Stimulated activated naive CD4-positive, alpha-beta T cell treated with Interleukin-2 at 50 U/mL for 16 hours (primary cell): ENCODE results near the gene PACS1.
"Not testable (repeated sequence)": the region's sequence is repeated elsewhere in the genome, so short reads cannot be mapped to it uniquely, and the experiment has no call there.

Experiments used
- DNase-seq: peaks from one replicate; lab custom pipeline; 2025; lab: John Stamatoyannopoulos, UW

PACS1 gene

DNA sequence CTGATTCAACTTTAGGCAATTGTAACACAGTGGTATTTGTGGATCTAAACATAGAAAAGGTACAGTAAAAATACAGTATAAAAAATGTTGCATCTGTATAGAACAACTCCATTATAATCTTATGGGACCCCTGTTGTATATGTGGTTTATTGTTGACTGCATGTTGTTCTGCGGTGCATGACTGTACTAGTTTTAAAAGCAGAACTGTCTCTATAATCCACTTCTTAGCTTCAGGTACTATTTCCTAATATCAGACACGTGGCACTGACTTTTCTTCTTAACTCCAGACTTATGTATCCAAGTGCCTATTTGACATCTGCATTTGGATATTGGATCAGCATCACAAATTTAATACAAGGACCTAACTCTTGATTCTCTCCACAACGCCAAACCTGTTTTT, 41.1 kb downstream of the PACS1 start:
- no peak for DNase-seq

DNA sequence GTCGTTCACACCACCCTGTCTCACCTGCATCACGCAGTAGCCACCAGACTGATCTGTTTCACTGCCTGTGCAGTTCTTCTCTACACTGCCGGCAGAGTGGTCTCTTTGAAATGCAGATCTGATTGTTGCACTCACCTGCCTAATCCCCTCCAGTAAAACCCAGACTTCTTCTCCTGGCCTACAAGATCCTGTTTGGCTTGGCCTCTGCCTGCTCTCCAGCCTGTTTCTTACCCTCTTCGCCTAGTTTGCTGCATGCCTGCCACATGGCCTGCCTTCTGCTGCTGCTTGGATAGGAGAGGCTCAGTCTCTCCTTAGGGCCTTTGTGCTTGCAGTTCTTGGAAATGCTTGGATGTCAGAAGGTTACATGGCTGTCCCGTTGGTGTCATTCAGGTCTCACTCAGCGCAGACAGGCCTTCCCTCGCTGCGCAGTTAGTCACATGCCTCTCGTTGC, 42.0 kb downstream of the PACS1 start:
- DNase-seq: no peak

DNA sequence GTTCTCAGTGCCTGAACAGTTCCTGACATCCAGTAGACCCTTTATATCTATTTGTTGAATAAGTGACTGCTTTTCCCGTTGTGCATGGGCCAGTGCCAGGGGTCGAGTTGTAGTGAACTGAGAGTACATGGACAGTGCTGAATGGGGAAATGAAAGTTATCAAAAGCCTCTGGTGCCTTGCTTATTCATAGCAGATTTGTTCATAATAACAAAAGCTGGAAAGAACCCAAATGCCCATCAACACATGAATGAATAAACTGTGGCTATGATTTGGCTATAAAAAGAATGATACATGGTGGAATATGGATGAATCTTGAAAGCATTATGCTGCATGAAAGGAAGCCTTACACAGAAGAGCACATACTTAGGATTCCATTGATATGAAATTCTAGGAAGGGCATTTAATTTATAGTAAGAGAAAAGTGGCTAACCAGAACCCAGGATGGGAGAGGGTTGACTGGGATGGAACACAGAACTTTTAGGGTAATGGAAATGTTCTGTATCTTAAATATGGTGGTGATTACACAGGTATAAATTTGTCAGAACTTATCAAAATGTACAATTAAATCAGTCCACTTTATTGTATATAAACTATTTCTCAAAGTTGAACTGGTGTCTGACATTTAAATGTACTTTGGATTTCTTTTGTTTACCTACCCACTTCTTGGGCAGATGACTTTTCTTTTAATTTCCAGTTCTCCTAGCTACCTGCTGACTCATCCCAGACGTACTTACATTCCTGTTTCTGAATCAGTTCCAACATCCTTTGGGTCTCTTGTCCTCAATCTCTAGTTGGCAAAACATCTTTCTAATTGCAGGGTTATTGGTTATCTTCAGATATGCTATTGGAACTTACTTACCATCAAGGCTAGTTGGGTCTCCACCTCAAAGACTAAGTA, 42.8 kb downstream of the PACS1 start:
- no peak for DNase-seq

DNA sequence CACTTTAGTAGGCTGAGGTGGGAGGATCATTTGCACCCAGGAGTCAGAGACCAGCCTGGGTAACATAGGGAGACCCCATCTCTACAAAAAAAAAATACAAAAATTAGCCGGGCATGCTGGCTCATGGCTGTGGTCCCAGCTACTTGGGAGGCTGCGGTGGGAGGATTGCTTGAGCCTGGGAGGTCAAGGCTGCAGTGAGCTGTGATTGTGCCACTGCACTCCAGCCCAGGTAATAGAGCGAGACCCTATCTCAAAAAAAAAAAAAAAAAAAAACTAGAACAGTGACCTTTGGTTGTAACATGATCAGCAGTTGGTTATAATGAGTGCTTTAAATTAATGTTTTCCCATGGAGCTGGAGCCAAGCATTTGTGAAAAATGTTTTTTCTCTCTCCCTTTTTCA, 44.9 kb downstream of the PACS1 start:
- DNase-seq: not testable (repeated sequence)

DNA sequence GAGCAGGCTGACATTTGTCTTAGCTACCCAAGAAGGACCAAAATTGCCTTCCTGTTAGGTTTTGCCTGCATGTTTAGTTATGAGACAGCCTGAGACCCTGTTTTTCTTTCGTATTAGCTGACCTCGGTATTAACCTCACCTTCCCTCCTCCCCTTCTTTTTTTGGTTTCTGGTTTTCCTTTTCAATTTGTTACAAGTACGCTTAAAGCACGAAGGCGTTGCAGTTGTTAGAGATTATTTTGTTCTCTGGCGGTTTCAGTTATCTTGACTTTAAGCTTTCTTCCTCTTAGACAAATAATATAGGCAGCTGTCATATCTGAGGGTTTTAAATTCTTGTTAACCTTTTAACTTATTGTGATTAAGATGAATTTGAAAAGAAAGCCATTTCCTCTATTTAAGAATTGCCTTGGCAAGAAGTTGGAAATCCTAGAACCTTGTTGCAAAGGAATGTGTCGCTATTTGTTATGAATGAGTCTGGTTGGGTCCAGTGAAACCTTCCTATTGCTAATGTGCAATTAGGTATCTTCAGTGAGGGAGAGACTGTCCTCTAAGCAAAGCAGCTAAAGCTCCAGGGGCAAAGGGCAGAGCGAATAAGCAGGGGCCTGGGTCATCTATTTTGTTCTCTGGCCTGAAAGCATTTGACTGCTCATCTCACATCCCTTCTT, 45.7 kb downstream of the PACS1 start:
- no peak for DNase-seq

DNA sequence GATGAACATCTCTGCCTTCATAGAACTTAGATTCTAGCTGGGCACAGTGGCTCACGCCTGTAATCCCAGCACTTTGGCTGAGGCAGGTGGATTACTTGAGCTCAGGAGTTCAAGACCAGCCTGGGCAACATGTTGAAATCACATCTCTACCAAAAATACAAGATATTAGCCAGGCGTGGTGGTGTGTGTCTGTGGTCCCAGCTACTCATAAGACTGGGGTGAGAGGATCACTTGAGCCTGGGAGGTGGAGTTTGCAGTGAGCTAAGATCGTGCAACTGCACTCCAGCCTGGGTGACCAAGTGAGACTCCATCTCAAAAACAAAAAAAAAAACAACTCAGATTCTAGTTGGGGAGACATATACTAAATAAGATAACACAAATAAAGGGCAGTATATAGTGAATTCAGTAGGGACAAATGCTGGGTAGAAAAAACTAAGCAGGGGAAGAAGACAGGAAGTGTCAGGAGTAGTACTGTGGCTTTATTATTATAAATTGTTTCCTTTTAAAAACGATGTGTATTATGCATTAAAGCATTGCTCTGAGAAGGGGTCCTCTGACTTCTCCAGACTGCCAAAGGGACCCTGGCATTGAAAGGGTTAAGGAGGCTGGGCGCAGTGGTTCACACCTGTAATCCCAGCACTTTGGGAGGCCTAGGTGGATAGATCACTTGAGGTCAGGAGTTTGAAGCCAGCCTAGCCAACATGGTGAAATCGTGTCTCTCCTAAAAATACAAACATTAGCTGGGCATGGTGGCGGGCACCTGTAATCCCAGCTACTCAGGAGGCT, 46.7 kb downstream of the PACS1 start:
- DNase-seq: no peak

DNA sequence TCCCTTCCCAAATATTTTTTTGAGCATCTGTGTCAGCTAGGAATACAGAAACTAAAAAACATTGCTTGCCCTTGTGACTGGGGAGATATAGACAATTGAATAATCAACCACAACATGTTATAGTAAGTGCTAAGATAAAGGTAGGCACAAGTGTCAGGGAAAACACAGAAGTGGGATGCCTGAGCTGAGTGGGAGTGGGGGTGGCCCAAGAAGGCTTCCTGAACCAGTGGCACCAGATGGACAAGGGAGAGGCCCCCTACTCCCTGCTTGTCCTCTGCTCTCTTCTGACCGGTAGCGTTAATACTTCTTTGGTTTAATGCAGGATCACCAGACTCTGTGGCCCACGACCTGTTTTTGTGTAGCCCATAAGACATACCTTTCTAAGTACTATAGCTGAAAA, 48.8 kb downstream of the PACS1 start:
- DNase-seq: no peak

DNA sequence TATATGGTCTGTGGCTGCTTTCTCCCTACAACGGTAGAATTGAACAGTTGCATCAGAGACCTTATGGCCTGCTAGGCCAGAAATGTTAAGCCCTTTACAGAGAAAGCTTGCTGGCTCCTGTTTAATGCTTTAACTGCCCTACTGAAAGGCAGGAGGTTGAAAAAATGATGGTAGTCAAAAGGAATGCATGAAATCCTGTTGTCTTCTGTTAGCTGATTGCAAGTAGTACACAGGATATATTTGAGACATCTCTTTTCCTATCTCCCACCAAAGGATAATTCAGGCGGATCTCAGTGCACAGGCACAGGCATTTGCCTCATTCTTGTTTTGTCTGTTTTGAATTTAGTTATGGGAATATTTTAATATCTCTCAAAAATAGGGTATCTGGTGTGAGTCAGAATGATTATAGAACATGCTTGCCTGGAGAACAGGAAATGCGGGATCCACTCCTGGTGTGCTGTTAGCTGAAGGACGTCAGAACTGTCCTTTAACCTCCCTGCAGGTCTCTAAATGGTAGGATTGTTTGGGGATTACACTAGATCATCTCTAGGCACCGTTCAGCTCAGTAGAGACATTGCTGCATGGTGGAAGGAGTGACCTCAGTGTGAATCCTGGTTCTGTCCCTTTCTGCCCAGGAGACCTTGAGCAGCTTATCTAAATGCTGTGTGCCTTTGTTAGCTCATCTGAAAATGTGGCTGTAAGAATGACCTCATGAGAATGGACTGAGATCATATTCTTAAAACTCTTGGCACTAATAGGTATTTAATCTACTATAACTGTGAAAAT, 49.5 kb downstream of the PACS1 start:
- no peak for DNase-seq

DNA sequence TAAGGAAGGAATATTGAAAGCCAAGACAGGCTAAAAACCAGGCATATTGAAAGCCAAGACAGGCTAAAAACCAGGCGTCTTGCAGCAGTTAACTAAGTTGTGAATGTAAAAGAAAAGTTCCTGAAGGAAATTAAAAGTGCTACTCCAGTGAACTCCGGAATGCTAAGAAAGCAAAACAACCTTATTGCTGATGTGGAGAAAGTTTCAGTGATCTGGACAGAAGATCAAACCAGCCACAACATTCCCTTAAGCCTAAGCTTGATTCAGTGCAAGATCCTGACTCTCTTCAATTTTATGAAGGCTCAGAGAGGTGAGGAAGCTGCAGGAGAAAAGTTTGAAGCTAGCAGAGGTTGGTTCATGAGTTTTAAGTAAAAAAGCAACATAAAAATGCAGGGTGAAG, 51.4 kb downstream of the PACS1 start:
- DNase-seq: no peak

DNA sequence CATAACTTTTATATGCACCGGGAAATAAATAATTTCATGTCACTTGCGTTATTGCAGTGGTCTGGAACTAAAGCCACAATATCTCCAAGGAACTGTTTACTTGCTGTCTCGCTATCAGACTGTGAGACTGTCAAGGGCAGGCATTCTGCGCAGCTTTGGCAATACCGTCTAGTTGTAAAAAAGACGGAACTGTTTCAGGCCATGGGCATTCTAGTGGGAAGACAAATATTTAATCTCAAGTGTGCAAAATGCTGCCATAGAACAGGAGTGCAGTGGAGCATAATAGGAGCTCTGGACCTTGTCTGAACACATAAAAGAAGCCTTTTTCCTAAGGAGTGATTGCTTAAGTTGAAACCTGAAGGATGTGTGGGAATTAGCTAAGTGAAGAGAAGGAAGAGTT, 53.8 kb downstream of the PACS1 start:
- DNase-seq: no peak

DNA sequence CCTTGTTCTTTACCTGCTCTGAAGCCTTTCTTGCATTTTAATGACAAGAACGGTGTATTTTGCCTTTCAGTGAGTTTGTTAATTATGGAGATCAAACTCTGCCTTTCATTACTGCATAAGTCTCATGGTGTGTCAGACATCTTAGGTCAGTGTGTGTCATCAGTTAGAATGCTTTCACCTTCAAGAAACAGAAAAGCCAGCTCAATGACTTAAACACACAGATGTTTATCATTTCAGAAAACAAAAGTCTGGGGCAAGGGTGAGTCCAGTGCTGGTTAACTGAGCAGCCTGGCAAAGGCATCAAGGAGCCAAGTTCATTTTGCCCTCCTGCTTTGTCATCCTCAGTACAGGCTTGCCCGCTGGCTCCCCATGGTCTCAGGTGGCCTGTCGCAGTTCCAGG, 54.5 kb downstream of the PACS1 start:
- DNase-seq: no peak

DNA sequence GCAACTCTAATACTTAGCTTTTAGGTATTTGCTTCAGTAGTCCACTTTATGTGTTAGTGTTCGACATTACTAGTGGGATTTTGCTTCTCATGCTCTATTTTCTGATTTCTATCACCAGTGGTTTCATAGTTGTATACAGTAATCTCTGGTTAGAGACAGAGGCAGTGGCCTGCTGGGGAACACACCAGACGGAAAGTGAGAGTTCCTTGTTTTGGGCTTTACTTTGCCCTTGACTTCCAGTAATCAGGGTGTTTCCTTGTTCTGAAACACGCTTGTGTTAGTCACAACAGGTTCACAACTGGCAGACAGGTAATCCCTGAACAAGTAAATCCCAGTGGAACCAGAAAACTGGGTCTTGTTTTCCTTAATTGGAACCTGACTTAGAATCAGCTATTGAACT, 56.0 kb downstream of the PACS1 start:
- no peak for DNase-seq

DNA sequence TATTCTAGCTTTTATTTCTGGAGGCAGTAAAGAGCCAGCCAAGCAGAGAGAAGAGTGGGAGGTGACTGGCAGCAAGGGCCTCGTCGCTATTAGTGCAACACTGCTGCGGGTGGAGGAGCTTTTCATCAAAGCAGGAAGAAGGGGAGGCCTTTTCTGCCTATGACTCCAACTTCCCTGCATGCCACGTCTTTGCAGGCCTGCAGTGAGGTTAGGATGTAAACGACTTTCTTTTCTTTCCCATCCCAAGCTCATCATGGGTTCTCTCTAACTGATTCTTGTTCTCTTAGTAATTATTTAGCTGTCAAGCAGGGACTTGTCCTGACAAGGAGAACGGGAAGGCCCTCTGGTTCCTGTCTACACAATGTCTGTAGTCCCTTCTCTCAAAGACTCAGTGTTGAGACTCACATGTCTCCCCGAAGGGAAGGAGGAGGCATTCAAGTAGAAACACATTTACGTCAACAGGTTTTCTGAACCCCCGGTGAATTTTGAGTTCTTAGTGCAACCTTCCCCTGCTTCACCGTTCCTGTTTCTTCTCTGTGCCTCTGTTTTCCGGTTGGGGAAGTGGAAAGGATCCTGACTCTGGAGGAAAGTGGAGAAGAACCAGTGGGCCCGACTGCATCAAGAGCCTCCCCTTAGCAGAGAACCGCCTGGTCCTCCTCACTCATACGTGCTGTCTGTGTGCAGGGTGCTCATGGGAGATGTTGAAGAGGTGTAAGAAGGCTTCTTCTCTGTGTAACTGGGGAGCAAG, 56.9 kb downstream of the PACS1 start:
- DNase-seq: peak; percentile 55

DNA sequence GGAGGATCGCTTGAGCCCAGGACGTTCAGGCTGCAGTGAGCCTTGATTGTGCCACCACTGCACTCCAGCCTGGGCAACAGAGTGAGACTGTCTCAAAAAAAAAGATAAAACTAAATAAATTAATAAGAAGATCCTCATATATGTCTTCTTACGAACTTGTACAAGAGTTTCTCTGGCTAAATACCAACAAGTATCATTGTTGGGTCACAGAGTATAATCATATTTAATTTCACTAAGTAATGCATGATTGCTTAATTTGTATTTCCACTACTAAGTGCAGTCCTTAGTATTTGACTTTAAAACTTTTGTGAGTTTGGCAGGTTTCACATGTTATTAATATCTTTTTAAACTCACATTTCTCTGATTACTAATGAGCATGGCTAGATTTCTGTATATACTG, 60.9 kb downstream of the PACS1 start:
- DNase-seq: no peak

DNA sequence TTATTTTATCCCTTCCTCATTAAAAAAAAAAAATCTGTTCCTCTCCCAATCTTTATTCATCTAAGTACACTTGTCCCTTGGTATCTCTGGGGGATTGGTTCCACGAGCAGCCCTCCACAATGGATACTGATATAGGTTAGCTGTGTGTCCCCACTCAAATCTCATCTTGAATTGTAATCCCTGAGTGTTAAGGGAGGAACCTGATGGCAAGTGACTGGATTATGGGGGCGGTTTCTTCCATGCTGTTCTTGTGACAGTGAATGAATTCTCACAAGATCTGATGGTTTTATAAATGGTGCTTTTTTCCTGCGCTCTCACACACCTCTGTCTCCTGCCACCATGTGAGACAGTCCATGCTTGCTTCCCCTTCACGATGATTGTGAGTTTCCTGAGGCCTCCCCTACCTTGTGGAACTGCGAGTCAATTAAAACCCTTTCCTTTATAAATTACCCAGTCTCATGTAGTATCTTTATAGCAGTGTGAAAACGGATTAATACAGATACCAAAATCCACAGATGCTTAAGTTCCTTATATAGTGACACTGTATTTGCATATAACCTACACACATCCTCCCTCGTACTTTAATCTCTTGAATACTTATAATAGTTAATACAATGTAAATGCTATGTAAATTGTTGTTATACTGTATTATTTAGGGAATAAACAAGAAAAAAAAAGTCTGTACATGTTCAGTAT, 62.0 kb downstream of the PACS1 start:
- DNase-seq: no peak

DNA sequence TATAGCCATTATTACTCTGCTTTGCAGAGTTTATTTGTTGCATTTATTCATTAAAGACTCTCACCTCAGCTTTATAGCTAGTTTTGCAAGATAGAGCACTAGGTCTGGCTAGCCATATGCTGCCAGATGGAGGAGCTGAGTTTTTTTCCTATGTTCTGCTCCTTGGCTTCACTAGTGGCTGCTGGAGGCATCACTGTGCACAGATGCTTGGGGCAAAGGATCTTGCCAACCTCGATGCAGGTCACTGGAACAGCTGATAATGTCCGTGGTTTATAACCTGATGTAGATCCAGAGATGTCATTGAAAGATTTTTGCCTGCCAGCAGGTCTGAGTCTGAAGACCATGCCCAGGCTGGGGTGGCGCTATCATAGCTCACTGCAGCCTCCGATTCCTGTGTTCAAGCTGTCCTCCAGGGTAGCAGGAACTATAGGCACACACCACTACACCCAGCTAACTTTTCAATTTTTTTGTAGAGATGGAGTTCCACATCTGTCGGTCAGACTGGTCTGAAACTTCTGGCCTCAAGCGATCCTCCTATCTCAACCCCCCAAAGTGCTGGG, 63.2 kb downstream of the PACS1 start:
- no peak for DNase-seq

DNA sequence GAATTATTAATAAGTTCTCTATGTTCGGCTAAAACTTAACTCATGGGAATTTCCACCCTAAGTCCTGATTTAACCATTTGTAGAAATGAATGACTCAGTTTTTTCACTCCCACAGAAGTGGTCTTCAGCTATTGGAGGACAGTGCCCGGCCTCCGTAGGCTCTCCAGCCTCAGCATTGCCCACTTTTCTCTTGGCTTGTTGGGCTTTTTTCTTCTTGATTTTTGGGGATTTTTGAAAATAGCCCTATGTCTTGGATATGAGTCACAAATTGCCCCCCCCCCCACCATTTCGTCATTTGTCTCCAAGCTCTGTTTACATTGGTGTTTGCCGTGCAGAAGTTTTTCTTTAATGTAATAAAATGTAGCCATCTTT, 66.7 kb downstream of the PACS1 start:
- DNase-seq: no peak

DNA sequence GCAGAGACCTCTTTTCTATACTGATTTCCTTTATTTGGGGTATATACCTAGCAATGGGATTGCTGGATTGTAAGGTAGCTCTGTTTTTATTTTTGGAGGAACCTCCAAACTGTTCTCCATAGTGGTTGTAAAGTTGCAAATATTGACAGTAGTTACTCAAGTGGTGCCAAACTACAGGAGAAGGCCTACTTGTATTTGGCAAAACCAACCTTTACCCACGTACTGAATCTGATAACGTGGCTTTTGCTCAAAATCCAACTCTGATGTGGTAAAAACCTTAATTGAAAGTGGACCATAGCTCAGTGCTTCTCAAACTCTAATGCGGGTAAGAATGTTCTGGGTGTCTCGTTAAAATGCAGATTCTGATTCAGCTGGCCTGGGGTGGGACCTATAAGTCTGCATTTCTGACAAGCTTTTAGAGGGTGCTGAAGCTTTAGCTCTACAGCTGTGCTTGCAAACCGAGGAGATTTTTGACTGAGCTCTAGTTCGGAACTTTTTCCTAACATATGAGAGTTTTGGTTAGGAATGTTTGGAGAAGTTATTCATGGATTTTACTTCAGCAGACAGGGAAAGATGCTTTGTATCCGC, 69.8 kb downstream of the PACS1 start:
- no peak for DNase-seq

DNA sequence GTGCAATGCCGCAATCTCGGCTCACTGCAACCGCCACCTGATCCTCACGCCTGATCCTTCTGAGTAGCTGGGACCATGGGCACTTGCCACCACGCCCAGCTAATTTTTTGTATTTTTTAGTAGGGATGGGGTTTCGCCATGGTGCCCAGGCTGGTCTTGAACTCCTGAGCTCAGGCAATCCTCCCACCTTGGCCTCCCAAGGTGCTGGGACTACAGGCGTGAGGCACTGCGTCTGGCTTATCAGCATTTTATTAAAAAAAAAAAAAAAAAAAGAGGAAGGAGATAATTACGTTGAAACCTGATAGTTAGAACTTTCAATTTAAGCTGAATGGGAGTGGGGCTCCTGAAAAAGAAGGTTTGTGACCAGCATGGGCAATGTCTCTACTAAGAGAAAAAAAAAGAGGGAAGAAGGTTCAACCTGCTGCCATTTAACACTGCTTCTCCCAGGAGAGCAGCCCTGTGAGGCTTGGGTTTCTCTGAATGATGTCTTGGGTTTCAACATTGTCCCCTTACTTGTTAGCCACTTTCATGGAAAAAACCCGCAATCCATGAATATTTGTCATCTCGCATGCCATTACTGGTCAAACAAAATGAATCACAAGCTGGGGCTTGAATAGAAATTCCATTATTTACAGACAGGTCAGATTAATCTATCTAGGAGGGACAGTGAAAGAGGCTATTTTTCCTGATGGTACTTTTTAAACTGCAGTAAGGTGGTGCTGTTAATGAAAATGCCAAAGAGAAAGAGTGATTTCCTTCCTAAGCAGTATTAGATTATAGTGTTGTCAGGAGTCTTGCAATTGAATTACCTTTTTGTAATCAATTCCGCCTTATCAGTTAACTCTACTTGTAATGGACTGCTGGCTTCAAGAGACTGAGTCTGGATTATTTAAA, 72.5 kb downstream of the PACS1 start:
- DNase-seq: no peak
